ENCODE data around the gene HMCN2. TPM values are rescaled to one million over a fixed set of nuclear protein-coding genes. Genes with fewer than 3 reads are reported as not detected.

Gene HMCN2
- total and polyA plus RNA-seq, 2 of the 4 experiments (the other 2 are of a cell fraction): 0.02 TPM; not detected in 1

DNA sequence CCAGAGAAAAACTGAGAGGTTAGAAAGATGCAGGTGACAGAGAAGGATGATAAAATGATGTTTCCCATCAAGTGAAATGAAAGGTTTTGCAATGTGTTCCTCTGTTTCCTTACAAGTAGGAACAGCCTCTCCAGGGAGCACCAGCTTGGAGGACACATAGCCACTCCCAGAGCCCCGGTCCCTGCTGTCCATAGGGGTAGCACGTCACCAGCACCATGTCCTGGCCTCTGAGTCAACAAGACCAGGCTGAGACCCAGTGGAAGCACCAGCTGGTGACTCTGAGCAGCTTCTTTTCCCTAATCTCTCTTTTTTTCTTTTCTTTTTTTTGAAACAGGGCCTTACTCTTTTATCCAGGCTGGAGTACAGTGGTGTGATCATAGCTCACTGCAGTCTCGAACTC lies 19.4 kb upstream of the HMCN2 start:
- POLR2A ChIA-PET (ENCODE audit: unreplicated experiment): no interaction called here
- CTCF ChIA-PET: interaction anchor here (0.8 kb wide), 1 partner anchor 138 kb away, joined by 3 read pairs; no protein-coding TSS in a partner anchor
- no peak overlapping the region for H4K8ac ChIP-seq (ENCODE audit: low read depth in 2 of 2, low read length in 2 of 2)
- H3K4me2 ChIP-seq (ENCODE audit: low read depth, low read length): no peak overlapping the region
- no peak overlapping the region for H3K9ac ChIP-seq (ENCODE audit: low read depth, low read length)
- no peak overlapping the region for H3K14ac ChIP-seq (replicated peaks; ENCODE audit: low read depth, low read length)
- H2AFZ ChIP-seq (replicated peaks; ENCODE audit: low read length, poor library complexity): no peak overlapping the region
- no peak overlapping the region for H3K23ac ChIP-seq (ENCODE audit: low read depth, low read length)
- no peak overlapping the region for H4K5ac ChIP-seq (ENCODE audit: low read depth, low read length)
- BruUV-seq (replicated peaks): no TSS peak
- no peak overlapping the region for H2BK120ac ChIP-seq (ENCODE audit: low read depth, low read length)
- no peak overlapping the region for H3K18ac ChIP-seq (ENCODE audit: low read depth, low read length)
- TF ChIP-seq CHD1 (IDR thresholded peaks at IDR 0.05; ENCODE audit: low read depth, low read length) (no peak), CEBPB (IDR thresholded peaks at IDR 0.05; ENCODE audit: low read depth, low read length) (no peak), SMC3 (IDR thresholded peaks at IDR 0.05; ENCODE audit: low read depth, low read length) (no peak), MAFK (IDR thresholded peaks at IDR 0.05; ENCODE audit: low read depth, low read length) (no peak), MXI1 (IDR thresholded peaks at IDR 0.05; ENCODE audit: borderline replicate concordance, low read depth, low read length) (no peak), RAD21 (IDR thresholded peaks at IDR 0.05; ENCODE audit: low read length) (no peak)
- dilution Hi-C loops (cut with HindIII; ENCODE audit: low sequenced_read_pairs, unreplicated experiment) (loop anchor here (25.0 kb wide), 1 partner anchor 134 kb away; no protein-coding TSS in a partner anchor), intact Hi-C loops (cut with micrococcal nuclease) (loop anchor here (10.0 kb wide), 1 partner anchor 439 kb away; no protein-coding TSS in a partner anchor), in situ Hi-C loops (cut with MboI; ENCODE audit: low sequenced_read_pairs) (loop anchor here (25.0 kb wide), 1 partner anchor 134 kb away; no protein-coding TSS in a partner anchor)
- no peak overlapping the region for H4K91ac ChIP-seq (ENCODE audit: insufficient read depth, low read depth, low read length)
- H2BK5ac ChIP-seq (ENCODE audit: low read depth, low read length, poor library complexity, severe bottlenecking): no peak overlapping the region
- no peak overlapping the region for H3K27ac ChIP-seq (ENCODE audit: insufficient read depth, low read length)
- H2BK20ac ChIP-seq (ENCODE audit: low read depth, low read length): no peak overlapping the region
- H3K9me3 ChIP-seq (ENCODE audit: control insufficient read depth, insufficient read depth, low read length): peaks cover 3% of the 10 kb centered on the region
- H2AK5ac ChIP-seq (ENCODE audit: low read depth, low read length): no peak overlapping the region
- no peak overlapping the region for H3K4me3 ChIP-seq (ENCODE audit: insufficient read depth, low read depth, low read length)
- no peak for DNase-seq
- peaks cover 4% of the 10 kb centered on the region; the same call in 1 of the 2 replicates for H3K9me1 ChIP-seq (ENCODE audit: insufficient read depth, low read length)
- H2BK15ac ChIP-seq (ENCODE audit: low read depth, low read length): no peak overlapping the region
- H3K79me1 ChIP-seq (ENCODE audit: low read depth in 1 of 2, low read length in 2 of 2): no peaks in the 10 kb centered on the region
- H3K27me3 ChIP-seq (ENCODE audit: control insufficient read depth, insufficient read depth, low read length): peaks cover 3% of the 10 kb centered on the region
- H4K20me1 ChIP-seq (ENCODE audit: insufficient read depth, low read length): no peaks in the 10 kb centered on the region
- 71% methylated on average over 2 of the region's 3 CpGs; no CpG with 5 or more reads in 1 of the 2 experiments for WGBS, 2 experiments (ENCODE audit: extremely low coverage in 2 of 2, insufficient read length in 1 of 2)
- no peaks in the 10 kb centered on the region for H3K4me1 ChIP-seq (ENCODE audit: control insufficient read depth, insufficient read depth, low read length)
- no peak for ATAC-seq (ENCODE audit: low read depth)
- no peak overlapping the region for H2AK9ac ChIP-seq (replicated peaks; ENCODE audit: low read depth, low read length, poor library complexity)
- no peak overlapping the region for H3K56ac ChIP-seq (ENCODE audit: extremely low read depth, insufficient read depth, low read length)
- H3K4ac ChIP-seq (ENCODE audit: low read depth, low read length): no peak overlapping the region
- no peaks in the 10 kb centered on the region for H3K36me3 ChIP-seq (ENCODE audit: control insufficient read depth, insufficient read depth, low read length)
